GM21390 (cell line): Measurements from ENCODE around the gene PID1.

Source experiments
- ATAC-seq: cut with Tn5 transposase; IDR thresholded peaks from one replicate; pipeline ENCODE4 v1.9.1; 2021; ENCODE audit not compliant: unreplicated experiment

Gene PID1

GRCh38 chr2:229126066-229126465, 145.0 kb downstream of the PID1 start:
- ATAC-seq = no peak

GRCh38 chr2:229124136-229124535, 147.0 kb downstream of the PID1 start:
- ATAC-seq = no peak

GRCh38 chr2:229118927-229119326, 152.2 kb downstream of the PID1 start:
- peak; percentile 96 for ATAC-seq

GRCh38 chr2:229118336-229118735, 152.8 kb downstream of the PID1 start:
- no peak for ATAC-seq

- no peak for ATAC-seq
Measured at GRCh38 chr2:229111744-229112143, 159.3 kb downstream of the PID1 start.

GRCh38 chr2:229109195-229109594, 161.9 kb downstream of the PID1 start:
- no peak for ATAC-seq

GRCh38 chr2:229107601-229108000, 163.5 kb downstream of the PID1 start:
- ATAC-seq = no peak

GRCh38 chr2:229104974-229105387, 166.1 kb downstream of the PID1 start:
- no peak for ATAC-seq

- ATAC-seq = no peak
Measured at GRCh38 chr2:229104025-229104424, 167.1 kb downstream of the PID1 start.

GRCh38 chr2:229101314-229101713, 169.8 kb downstream of the PID1 start:
- ATAC-seq = no peak

GRCh38 chr2:229099231-229099630, 171.9 kb downstream of the PID1 start:
- no peak for ATAC-seq

- ATAC-seq = no peak
Measured at GRCh38 chr2:229098801-229099200, 172.3 kb downstream of the PID1 start.

GRCh38 chr2:229096409-229097066, 174.5 kb downstream of the PID1 start:
- no peak for ATAC-seq

GRCh38 chr2:229095472-229095871, 175.6 kb downstream of the PID1 start:
- no peak for ATAC-seq

GRCh38 chr2:229090225-229090624, 180.9 kb downstream of the PID1 start:
- ATAC-seq = no peak

GRCh38 chr2:229089776-229090175, 181.3 kb downstream of the PID1 start:
- ATAC-seq = no peak

- no peak for ATAC-seq
Measured at GRCh38 chr2:229088966-229089700, 182.0 kb downstream of the PID1 start.

GRCh38 chr2:229088517-229088913, 182.6 kb downstream of the PID1 start:
- no peak for ATAC-seq

GRCh38 chr2:229087843-229088516, 183.1 kb downstream of the PID1 start:
- no peak for ATAC-seq

- ATAC-seq = no peak
Measured at GRCh38 chr2:229087267-229087666, 183.8 kb downstream of the PID1 start.

GRCh38 chr2:229085439-229085838, 185.6 kb downstream of the PID1 start:
- no peak for ATAC-seq

GRCh38 chr2:229084447-229084846, 186.6 kb downstream of the PID1 start:
- ATAC-seq = no peak
